Thyroid gland (tissue), 4 donors: Measurements from ENCODE around the gene PHETA2.
"Not testable (repeated sequence)": the region's sequence is repeated elsewhere in the genome, so short reads cannot be mapped to it uniquely, and the experiment has no call there.

ENCODE experiments used
- POLR2A ChIP-seq, 2 donors: fragments of 450-650 bp; IDR thresholded peaks; one replicate each; pipeline ENCODE4 v1.6.1; 2017; ENCODE audit warnings: antibody characterized with exemption in 2 of 2, mild to moderate bottlenecking in 2 of 2, moderate library complexity in 1 of 2
- TF ChIP-seq, protein P1 (sequence below), 6 experiments: fragments of 200-600 bp in 3 of 6; fragments of 450-650 bp in 3 of 6; sonication (generic) in 3 of 6; IDR thresholded peaks; one replicate each; pipeline ENCODE4 v1.5.1; 2016 to 2019; ENCODE audit warnings: antibody characterized with exemption in 6 of 6, mild to moderate bottlenecking in 2 of 6, inconsistent platforms in 1 of 6, moderate library complexity in 1 of 6

DNA sequence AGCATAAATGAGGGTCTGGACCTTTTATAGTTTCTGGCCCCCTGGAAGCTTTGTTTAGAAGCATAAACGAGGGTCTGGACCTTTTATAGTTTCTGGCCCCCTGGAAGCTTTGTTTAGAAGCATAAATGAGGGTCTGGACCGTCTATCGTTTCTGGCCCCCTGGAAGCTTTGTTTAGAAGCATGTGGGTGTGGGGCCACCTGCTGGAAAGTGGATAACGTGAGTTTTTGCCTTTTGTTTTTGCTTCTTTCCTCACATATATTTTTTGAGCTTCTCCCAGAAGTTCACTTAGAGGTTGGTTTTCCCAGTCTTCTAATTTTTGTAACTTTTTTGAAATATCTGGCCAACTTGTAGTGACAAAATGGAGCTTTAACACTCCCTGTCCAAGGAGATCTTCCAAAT lies 38.7 kb downstream of the PHETA2 start:
- TF ChIP-seq, protein P1, sequence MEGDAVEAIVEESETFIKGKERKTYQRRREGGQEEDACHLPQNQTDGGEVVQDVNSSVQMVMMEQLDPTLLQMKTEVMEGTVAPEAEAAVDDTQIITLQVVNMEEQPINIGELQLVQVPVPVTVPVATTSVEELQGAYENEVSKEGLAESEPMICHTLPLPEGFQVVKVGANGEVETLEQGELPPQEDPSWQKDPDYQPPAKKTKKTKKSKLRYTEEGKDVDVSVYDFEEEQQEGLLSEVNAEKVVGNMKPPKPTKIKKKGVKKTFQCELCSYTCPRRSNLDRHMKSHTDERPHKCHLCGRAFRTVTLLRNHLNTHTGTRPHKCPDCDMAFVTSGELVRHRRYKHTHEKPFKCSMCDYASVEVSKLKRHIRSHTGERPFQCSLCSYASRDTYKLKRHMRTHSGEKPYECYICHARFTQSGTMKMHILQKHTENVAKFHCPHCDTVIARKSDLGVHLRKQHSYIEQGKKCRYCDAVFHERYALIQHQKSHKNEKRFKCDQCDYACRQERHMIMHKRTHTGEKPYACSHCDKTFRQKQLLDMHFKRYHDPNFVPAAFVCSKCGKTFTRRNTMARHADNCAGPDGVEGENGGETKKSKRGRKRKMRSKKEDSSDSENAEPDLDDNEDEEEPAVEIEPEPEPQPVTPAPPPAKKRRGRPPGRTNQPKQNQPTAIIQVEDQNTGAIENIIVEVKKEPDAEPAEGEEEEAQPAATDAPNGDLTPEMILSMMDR (IDR thresholded peaks at IDR 0.05): not testable (repeated sequence)
- TF ChIP-seq POLR2A (IDR thresholded peaks at IDR 0.05): not testable (repeated sequence)
